ENCODE results near the gene KIRREL3.

DNA sequence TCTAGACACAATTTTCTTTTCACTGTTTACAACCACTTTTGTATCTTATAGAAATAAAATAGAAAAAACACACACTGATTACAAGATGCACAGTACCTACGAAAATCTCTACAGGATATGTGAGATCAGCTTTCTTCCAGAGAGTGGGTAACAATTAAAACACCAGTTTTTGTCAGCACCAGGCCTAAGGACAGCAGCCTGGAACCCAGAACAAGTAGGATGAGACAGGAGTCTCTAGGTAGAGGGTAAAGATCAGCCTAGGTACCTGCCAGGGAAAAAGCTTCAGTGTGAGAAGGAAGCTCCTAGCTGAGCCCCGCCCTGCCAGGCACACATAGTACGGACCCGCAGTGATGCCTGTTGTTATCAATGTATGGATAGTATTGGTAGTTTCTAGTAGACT lies 61.9 kb downstream of the KIRREL3 start:
- TF ChIP-seq POLR2AphosphoS5 (IDR thresholded peaks at IDR 0.05; ENCODE audit: low read depth, low read length) (no peak), POLR2A (IDR thresholded peaks at IDR 0.05; ENCODE audit: low read depth, low read length) (no peak), TAF1 (IDR thresholded peaks at IDR 0.05; ENCODE audit: low read depth, low read length) (no peak)
